ENCODE data around the gene METTL24.

The METTL24 gene

GRCh38 chr6:110357664-110358552 is at the start of gene METTL24:
TSS of gene METTL24 (minus strand) at chr6:110358349. CDS start at chr6:110358272, 77 bp downstream.
- no peak for DNase-seq (ENCODE audit: low spot score)

GRCh38 chr6:110404607-110405006 is 46.5 kb upstream of the METTL24 start:
- no peak for DNase-seq (ENCODE audit: low spot score)

GRCh38 chr6:110401585-110402176 is 43.5 kb upstream of the METTL24 start:
- no peak for DNase-seq (ENCODE audit: low spot score)

GRCh38 chr6:110400208-110400607 is 42.1 kb upstream of the METTL24 start:
- no peak for DNase-seq (ENCODE audit: low spot score)

GRCh38 chr6:110399219-110400071 is 41.3 kb upstream of the METTL24 start:
- DNase-seq (ENCODE audit: low spot score): no peak

GRCh38 chr6:110398778-110399177 is 40.6 kb upstream of the METTL24 start:
- DNase-seq (ENCODE audit: low spot score): peak; percentile 4

- DNase-seq (ENCODE audit: low spot score): no peak
Measured at GRCh38 chr6:110395221-110395620, 37.1 kb upstream of the METTL24 start.

GRCh38 chr6:110394409-110394808 is 36.3 kb upstream of the METTL24 start:
- no peak for DNase-seq (ENCODE audit: low spot score)

GRCh38 chr6:110392727-110393126 is 34.6 kb upstream of the METTL24 start:
- DNase-seq (ENCODE audit: low spot score): no peak

GRCh38 chr6:110390404-110390803 is 32.3 kb upstream of the METTL24 start:
- DNase-seq (ENCODE audit: low spot score): no peak

GRCh38 chr6:110389689-110390382 is 31.7 kb upstream of the METTL24 start:
- DNase-seq (ENCODE audit: low spot score): no peak

- no peak for DNase-seq (ENCODE audit: low spot score)
Measured at GRCh38 chr6:110387986-110388385, 29.8 kb upstream of the METTL24 start.

GRCh38 chr6:110385458-110385863 is 27.3 kb upstream of the METTL24 start:
- no peak for DNase-seq (ENCODE audit: low spot score)

- DNase-seq (ENCODE audit: low spot score): no peak
Measured at GRCh38 chr6:110378552-110378951, 20.4 kb upstream of the METTL24 start.

GRCh38 chr6:110369066-110369465 is 10.9 kb upstream of the METTL24 start:
- DNase-seq (ENCODE audit: low spot score): no peak

- DNase-seq (ENCODE audit: low spot score): no peak
Measured at GRCh38 chr6:110368284-110368683, 10.1 kb upstream of the METTL24 start.

- no peak for DNase-seq (ENCODE audit: low spot score)
Measured at GRCh38 chr6:110367825-110368224, 9.7 kb upstream of the METTL24 start.

- DNase-seq (ENCODE audit: low spot score): no peak
Measured at GRCh38 chr6:110366975-110367374, 8.8 kb upstream of the METTL24 start.

GRCh38 chr6:110366256-110366655 is 8.1 kb upstream of the METTL24 start:
- no peak for DNase-seq (ENCODE audit: low spot score)

- DNase-seq (ENCODE audit: low spot score): no peak
Measured at GRCh38 chr6:110364364-110365105, 6.4 kb upstream of the METTL24 start.

- DNase-seq (ENCODE audit: low spot score): no peak
Measured at GRCh38 chr6:110363748-110364147, 5.6 kb upstream of the METTL24 start.
